IPS-15b (cell line): ENCODE measurements around the gene MSANTD2.
"Not testable (repeated sequence)": the region's sequence is repeated elsewhere in the genome, so short reads cannot be mapped to it uniquely, and the experiment has no call there.

ENCODE experiments used
- H3K27me3 ChIP-seq: one replicate; pipeline ENCODE4 v1.6.1; 2013; ENCODE audit warnings: low read length; ENCODE audit not compliant: control insufficient read depth, insufficient read depth
- H3K36me3 ChIP-seq: one replicate; pipeline ENCODE4 v1.6.1; 2013; ENCODE audit warnings: low read length; ENCODE audit not compliant: control insufficient read depth, insufficient read depth
- H3K4me1 ChIP-seq: one replicate; pipeline ENCODE4 v1.6.1; 2013; ENCODE audit warnings: mild to moderate bottlenecking, low read length; ENCODE audit not compliant: control insufficient read depth, insufficient read depth
- H3K4me3 ChIP-seq: one replicate; pipeline ENCODE4 v1.5.1; 2013; ENCODE audit warnings: low read depth, low read length
- H3K9ac ChIP-seq: one replicate; pipeline ENCODE4 v1.6.1; 2013; ENCODE audit warnings: low read depth, mild to moderate bottlenecking, low read length
- H3K9me3 ChIP-seq: one replicate; pipeline ENCODE4 v1.6.1; 2013; ENCODE audit warnings: mild to moderate bottlenecking, low read length; ENCODE audit not compliant: control insufficient read depth, insufficient read depth

The MSANTD2 gene

GRCh38 chr11:124791626-124792341 is 8.4 kb downstream of the MSANTD2 start:
- Histone ChIP-seq H3K4me3 (no peak overlapping the region), H3K4me1 (peaks cover 39% of the 10 kb centered on the region), H3K9ac (no peak overlapping the region), H3K27me3 (no peaks in the 10 kb centered on the region), H3K36me3 (no peaks in the 10 kb centered on the region), H3K9me3 (no peaks in the 10 kb centered on the region)

GRCh38 chr11:124788521-124788920 is 11.7 kb downstream of the MSANTD2 start:
- no peaks in the 10 kb centered on the region for H3K9me3 ChIP-seq
- no peaks in the 10 kb centered on the region for H3K27me3 ChIP-seq
- no peaks in the 10 kb centered on the region for H3K36me3 ChIP-seq
- no peak overlapping the region for H3K9ac ChIP-seq
- no peak overlapping the region for H3K4me3 ChIP-seq
- peaks cover 29% of the 10 kb centered on the region for H3K4me1 ChIP-seq

- H3K9me3 ChIP-seq, result no peaks in the 10 kb centered on the region
- H3K4me1 ChIP-seq, result no peaks in the 10 kb centered on the region
- H3K36me3 ChIP-seq, result no peaks in the 10 kb centered on the region
- no peak overlapping the region for H3K4me3 ChIP-seq
- H3K9ac ChIP-seq, result no peak overlapping the region
- H3K27me3 ChIP-seq, result no peaks in the 10 kb centered on the region
These were observed 16.2 kb downstream of the MSANTD2 start for GRCh38 chr11:124784051-124784450.

GRCh38 chr11:124783002-124783401 is 17.2 kb downstream of the MSANTD2 start:
- Histone ChIP-seq H3K4me3 (no peak overlapping the region), H3K27me3 (no peaks in the 10 kb centered on the region), H3K9me3 (no peaks in the 10 kb centered on the region), H3K9ac (no peak overlapping the region), H3K36me3 (no peaks in the 10 kb centered on the region), H3K4me1 (no peaks in the 10 kb centered on the region)

GRCh38 chr11:124779568-124779967 is 20.6 kb downstream of the MSANTD2 start:
- H3K27me3 ChIP-seq, result no peaks in the 10 kb centered on the region
- H3K9me3 ChIP-seq, result no peaks in the 10 kb centered on the region
- no peak overlapping the region for H3K4me3 ChIP-seq
- no peaks in the 10 kb centered on the region for H3K4me1 ChIP-seq
- no peak overlapping the region for H3K9ac ChIP-seq
- no peaks in the 10 kb centered on the region for H3K36me3 ChIP-seq

- Histone ChIP-seq H3K4me3 (no peak overlapping the region), H3K36me3 (no peaks in the 10 kb centered on the region), H3K27me3 (no peaks in the 10 kb centered on the region), H3K9ac (no peak overlapping the region), H3K9me3 (no peaks in the 10 kb centered on the region), H3K4me1 (no peaks in the 10 kb centered on the region)
These were observed 21.9 kb downstream of the MSANTD2 start for GRCh38 chr11:124778281-124778680.

GRCh38 chr11:124776865-124777645 is 23.2 kb downstream of the MSANTD2 start:
- Histone ChIP-seq H3K27me3 (no peaks in the 10 kb centered on the region), H3K36me3 (no peaks in the 10 kb centered on the region), H3K4me1 (no peaks in the 10 kb centered on the region), H3K9me3 (no peaks in the 10 kb centered on the region), H3K4me3 (no peak overlapping the region), H3K9ac (no peak overlapping the region)

- not testable (repeated sequence) for H3K4me1 ChIP-seq, H3K4me3 ChIP-seq, H3K36me3 ChIP-seq, H3K27me3 ChIP-seq, H3K9me3 ChIP-seq, H3K9ac ChIP-seq
These were observed 29.2 kb downstream of the MSANTD2 start for GRCh38 chr11:124770959-124771358.

- no peak overlapping the region for H3K9ac ChIP-seq
- H3K4me1 ChIP-seq, result no peaks in the 10 kb centered on the region
- no peaks in the 10 kb centered on the region for H3K9me3 ChIP-seq
- H3K4me3 ChIP-seq, result no peak overlapping the region
- no peaks in the 10 kb centered on the region for H3K27me3 ChIP-seq
- H3K36me3 ChIP-seq, result peaks cover 2% of the 10 kb centered on the region
These were observed 30.1 kb downstream of the MSANTD2 start for GRCh38 chr11:124769806-124770774.

GRCh38 chr11:124768914-124769313 is 31.3 kb downstream of the MSANTD2 start:
- Histone ChIP-seq H3K36me3 (peaks cover 2% of the 10 kb centered on the region), H3K9me3 (no peaks in the 10 kb centered on the region), H3K4me3 (no peak overlapping the region), H3K27me3 (no peaks in the 10 kb centered on the region), H3K9ac (no peak overlapping the region), H3K4me1 (no peaks in the 10 kb centered on the region)

- Histone ChIP-seq H3K27me3 (peaks cover 17% of the 10 kb centered on the region), H3K9me3 (no peaks in the 10 kb centered on the region), H3K4me1 (peaks cover 3% of the 10 kb centered on the region), H3K9ac (no peak overlapping the region), H3K36me3 (peaks cover 2% of the 10 kb centered on the region), H3K4me3 (no peak overlapping the region)
These were observed 34.0 kb downstream of the MSANTD2 start for GRCh38 chr11:124766156-124766555.
